Keratinocyte (primary cell): Measurements from ENCODE around the gene TNPO3. TPM values are rescaled to one million over a fixed set of nuclear protein-coding genes. Genes with fewer than 3 reads are reported as not detected.

Experiments used
- DNase-seq: peaks from one replicate; pipeline ENCODE4 v3.0.0-alpha.2; 2011; ENCODE audit warnings: low read depth, missing footprints, low spot score
- FAIRE-seq: peaks from 2 replicates; lab custom pipeline; 2011; peaks lifted over from hg19 to GRCh38; lab: Jason Lieb, UNC
- H2AFZ ChIP-seq: 2 replicates; pipeline ENCODE4 v1.6.0; 2012; ENCODE audit warnings: low read length, control low read depth, inconsistent platforms; ENCODE audit not compliant: control insufficient read depth
- H3K27ac ChIP-seq: 2 replicates; pipeline ENCODE4 v1.5.1; 2011; ENCODE audit warnings: low read length; ENCODE audit not compliant: control insufficient read depth, insufficient read depth
- H3K27me3 ChIP-seq: 3 replicates; pipeline ENCODE4 v1.6.0; 2011; ENCODE audit warnings: low read length; ENCODE audit not compliant: control insufficient read depth, insufficient read depth; ENCODE audit errors: extremely low read depth
- H3K36me3 ChIP-seq, 2 experiments: 2 replicates in 1 of 2; 3 replicates in 1 of 2; pipeline ENCODE4 v1.5.1; 2011; ENCODE audit warnings: low read length in 2 of 2, mild to moderate bottlenecking in 1 of 2; ENCODE audit not compliant: control insufficient read depth in 2 of 2, insufficient read depth in 2 of 2; ENCODE audit errors: extremely low read depth in 1 of 2
- H3K4me1 ChIP-seq: 3 replicates; pipeline ENCODE4 v1.5.1; 2011; ENCODE audit warnings: low read length; ENCODE audit not compliant: control insufficient read depth, insufficient read depth; ENCODE audit errors: extremely low read depth
- H3K4me2 ChIP-seq: 3 replicates; pipeline ENCODE4 v1.6.0; 2011; ENCODE audit warnings: low read depth, low read length; ENCODE audit not compliant: control insufficient read depth, insufficient read depth; ENCODE audit errors: extremely low read depth
- H3K4me3 ChIP-seq, 3 experiments: fragments of 200-600 bp in 1 of 3; sonication (generic) in 1 of 3; 2 replicates in 2 of 3; 3 replicates in 1 of 3; pipeline ENCODE4 v1.5.1; 2011 to 2016; ENCODE audit warnings: low read length in 3 of 3, mild to moderate bottlenecking in 3 of 3, control low read depth in 2 of 3, inconsistent platforms in 1 of 3, low read depth in 1 of 3, mixed read lengths in 1 of 3, mixed run types in 1 of 3, moderate library complexity in 1 of 3; ENCODE audit not compliant: control insufficient read depth in 2 of 3, insufficient read depth in 2 of 3; ENCODE audit errors: extremely low read depth in 1 of 3
- H3K79me2 ChIP-seq: 2 replicates; pipeline ENCODE4 v1.6.0; 2012; ENCODE audit warnings: low read length; ENCODE audit not compliant: control insufficient read depth, insufficient read depth
- H3K9ac ChIP-seq: 3 replicates; pipeline ENCODE4 v1.6.0; 2011; ENCODE audit warnings: low read length; ENCODE audit not compliant: control insufficient read depth, insufficient read depth; ENCODE audit errors: extremely low read depth
- H3K9me1 ChIP-seq: 3 replicates; pipeline ENCODE4 v1.6.0; 2011; ENCODE audit warnings: low read length; ENCODE audit not compliant: control insufficient read depth, insufficient read depth; ENCODE audit errors: extremely low read depth
- H3K9me3 ChIP-seq: 2 replicates; pipeline ENCODE4 v1.5.1; 2012; ENCODE audit warnings: low read depth, low read length; ENCODE audit not compliant: control insufficient read depth
- H4K20me1 ChIP-seq: 3 replicates; pipeline ENCODE4 v1.6.0; 2011; ENCODE audit warnings: low read length; ENCODE audit not compliant: control insufficient read depth, insufficient read depth; ENCODE audit errors: extremely low read depth
- CTCF ChIP-seq, 3 experiments: IDR thresholded peaks in 1 of 3; conservative IDR thresholded peaks in 1 of 3; optimal IDR thresholded peaks in 1 of 3; 2 replicates in 2 of 3; 3 replicates in 1 of 3; pipeline versions ENCODE3 to v1.5.1; 2011; ENCODE audit warnings: low read length in 3 of 3, mild to moderate bottlenecking in 3 of 3, moderate library complexity in 2 of 3, control low read depth in 1 of 3, inconsistent platforms in 1 of 3; ENCODE audit not compliant: insufficient read depth in 2 of 3; ENCODE audit errors: extremely low read depth in 1 of 3
- EZH2 ChIP-seq: IDR thresholded peaks from one replicate; pipeline ENCODE4 v1.6.1; 2012; ENCODE audit warnings: inconsistent platforms, mild to moderate bottlenecking, low read length, moderate library complexity
- dilution Hi-C: fragments of 300-500 bp; cut with MboI; formaldehyde crosslinking; loops from one replicate; pipeline ENCODE4 v1.7.0; 2020; ENCODE audit warnings: low sequenced_read_pairs; ENCODE audit not compliant: extremely low pct_ligation_motif_present
- polyA plus RNA-seq, 5 experiments: library from polyadenylated mRNA; depleted of rRNA in 3 of 5; stranded (reverse) in 3 of 5; stranded (forward) in 1 of 5; unstranded in 1 of 5; fragments of >200 nt; gene quantifications; 1 replicate in 1 of 5; 2 replicates in 3 of 5; 3 replicates in 1 of 5; pipeline versions ENCODE4 v1.2.1 to v1.2.3, GENCODE V29; 2011 to 2012; ENCODE audit warnings: missing spikeins in 2 of 5, low read depth in 1 of 5, low replicate concordance in 1 of 5

TNPO3 gene
- polyA plus RNA-seq, 1 donor (not counting 4 experiments of a cell fraction or from before 2014, with no cell fraction given) = 35.1 TPM

- Histone ChIP-seq H3K36me3 (no peaks in the 10 kb centered on the region), H3K27ac (no peak overlapping the region), H3K9ac (no peak overlapping the region), H3K4me2 (no peak overlapping the region), H3K4me1 (no peaks in the 10 kb centered on the region), H3K4me3 (no peak overlapping the region), H3K9me3 (no peaks in the 10 kb centered on the region), H3K27me3 (peaks cover 16% of the 10 kb centered on the region), H3K79me2 (no peaks in the 10 kb centered on the region), H3K9me1 (no peaks in the 10 kb centered on the region), H4K20me1 (no peaks in the 10 kb centered on the region), H2AFZ (no peak overlapping the region)
- dilution Hi-C loops = no loop called here
- DNase-seq = no peak
- no peak for FAIRE-seq
- TF ChIP-seq EZH2 (no peak), CTCF (optimal IDR thresholded peaks at IDR 0.05 in 1 of 3, IDR thresholded peaks at IDR 0.05 in 1 of 3, conservative IDR thresholded peaks at IDR 0.05 in 1 of 3; ENCODE audit: extremely low read depth in 1 of 3, insufficient read depth in 2 of 3, low read length in 3 of 3) (no peak)
Measured at GRCh38 chr7:128931190-128931798, 123.6 kb downstream of the TNPO3 start.

GRCh38 chr7:128928882-128929788 is 125.8 kb downstream of the TNPO3 start:
- H2AFZ ChIP-seq = no peak overlapping the region
- no peaks in the 10 kb centered on the region for H4K20me1 ChIP-seq
- H3K9me3 ChIP-seq = no peaks in the 10 kb centered on the region
- DNase-seq (no peak), FAIRE-seq (no peak)
- dilution Hi-C loops = no loop called here
- H3K79me2 ChIP-seq = no peaks in the 10 kb centered on the region
- H3K9me1 ChIP-seq = no peaks in the 10 kb centered on the region
- H3K36me3 ChIP-seq = no peaks in the 10 kb centered on the region
- no peak overlapping the region for H3K9ac ChIP-seq
- H3K27me3 ChIP-seq = peaks cover under 1% of the 10 kb centered on the region
- no peak overlapping the region for H3K4me2 ChIP-seq
- no peak overlapping the region for H3K4me3 ChIP-seq
- no peak overlapping the region for H3K27ac ChIP-seq
- TF ChIP-seq EZH2 (no peak), CTCF (optimal IDR thresholded peaks at IDR 0.05 in 1 of 3, IDR thresholded peaks at IDR 0.05 in 1 of 3, conservative IDR thresholded peaks at IDR 0.05 in 1 of 3; ENCODE audit: extremely low read depth in 1 of 3, insufficient read depth in 2 of 3, low read length in 3 of 3) (no peak)
- no peaks in the 10 kb centered on the region for H3K4me1 ChIP-seq
